Islet of Langerhans (tissue), 1 donor: ENCODE measurements around the gene VAV2.

Source experiments
- FAIRE-seq: peaks from one replicate; lab custom pipeline; 2011; peaks lifted over from hg19 to GRCh38; lab: Jason Lieb, UNC

VAV2 gene

GRCh38 chr9:133833388-133834025 lies 158.6 kb downstream of the VAV2 start:
- FAIRE-seq, result no peak

GRCh38 chr9:133832877-133833276 lies 159.2 kb downstream of the VAV2 start:
- no peak for FAIRE-seq

DNA sequence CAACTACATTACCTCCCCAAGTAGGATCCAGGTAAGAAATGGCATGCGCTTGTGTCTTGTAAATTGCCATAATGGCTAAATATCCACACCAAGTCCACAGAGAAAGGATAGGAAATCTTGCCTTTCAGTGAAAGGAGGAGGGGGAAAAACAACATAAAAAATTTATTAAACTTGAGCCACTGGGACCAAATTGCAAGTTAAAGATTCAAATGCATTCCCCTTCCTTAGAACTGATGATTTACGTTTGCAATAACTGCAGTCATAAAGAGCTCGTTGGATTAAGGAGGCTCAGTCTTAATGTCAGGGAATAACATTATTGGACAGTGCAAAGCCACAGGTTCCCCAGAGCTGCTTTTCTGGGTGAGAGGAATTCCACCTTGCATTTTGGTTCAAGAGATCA lies 161.4 kb downstream of the VAV2 start:
- no peak for FAIRE-seq

DNA sequence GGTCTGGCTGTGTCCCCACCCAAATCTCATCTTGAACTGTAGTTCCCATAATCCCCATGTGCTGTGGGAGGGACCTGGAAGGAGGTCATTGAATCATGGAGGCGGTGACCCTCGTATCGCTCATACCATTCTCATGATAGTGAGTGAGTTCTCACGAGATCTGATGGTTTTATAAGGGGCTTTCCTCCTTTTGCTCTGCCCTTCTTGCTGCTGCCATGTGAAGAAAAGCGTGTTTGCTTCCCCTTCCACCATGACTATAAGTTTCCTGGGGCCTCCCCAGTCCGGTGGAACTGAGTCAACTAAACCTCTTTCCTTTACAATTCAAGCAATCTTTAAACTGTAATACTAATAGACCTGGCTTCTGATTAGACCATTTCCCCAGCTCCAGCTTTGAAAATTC lies 161.8 kb downstream of the VAV2 start:
- no peak for FAIRE-seq

- FAIRE-seq, result no peak
Measured at GRCh38 chr9:133828338-133828997, 163.7 kb downstream of the VAV2 start.

- FAIRE-seq, result no peak
Measured at GRCh38 chr9:133826289-133827085, 165.6 kb downstream of the VAV2 start.

GRCh38 chr9:133825555-133826218 lies 166.4 kb downstream of the VAV2 start:
- no peak for FAIRE-seq

DNA sequence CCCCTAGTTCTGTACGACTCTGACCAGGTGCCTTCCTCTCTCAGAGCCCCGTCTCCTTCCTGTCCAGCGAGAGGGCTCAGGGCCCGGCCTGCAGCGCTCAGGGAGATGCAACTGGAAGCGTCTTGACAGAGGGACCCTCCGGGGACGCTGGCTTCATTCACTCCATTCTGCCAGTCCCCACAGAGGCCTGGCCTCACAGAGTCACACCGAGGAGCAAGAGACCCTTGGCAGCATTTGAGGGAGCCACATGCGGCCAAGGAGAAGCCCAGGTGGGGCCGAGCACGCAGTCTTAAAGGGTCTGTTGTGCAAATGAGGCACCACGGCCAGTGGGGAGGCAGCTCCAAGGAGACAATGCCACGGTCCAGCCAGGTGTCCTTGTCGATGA lies 167.3 kb downstream of the VAV2 start:
- FAIRE-seq, result no peak

DNA sequence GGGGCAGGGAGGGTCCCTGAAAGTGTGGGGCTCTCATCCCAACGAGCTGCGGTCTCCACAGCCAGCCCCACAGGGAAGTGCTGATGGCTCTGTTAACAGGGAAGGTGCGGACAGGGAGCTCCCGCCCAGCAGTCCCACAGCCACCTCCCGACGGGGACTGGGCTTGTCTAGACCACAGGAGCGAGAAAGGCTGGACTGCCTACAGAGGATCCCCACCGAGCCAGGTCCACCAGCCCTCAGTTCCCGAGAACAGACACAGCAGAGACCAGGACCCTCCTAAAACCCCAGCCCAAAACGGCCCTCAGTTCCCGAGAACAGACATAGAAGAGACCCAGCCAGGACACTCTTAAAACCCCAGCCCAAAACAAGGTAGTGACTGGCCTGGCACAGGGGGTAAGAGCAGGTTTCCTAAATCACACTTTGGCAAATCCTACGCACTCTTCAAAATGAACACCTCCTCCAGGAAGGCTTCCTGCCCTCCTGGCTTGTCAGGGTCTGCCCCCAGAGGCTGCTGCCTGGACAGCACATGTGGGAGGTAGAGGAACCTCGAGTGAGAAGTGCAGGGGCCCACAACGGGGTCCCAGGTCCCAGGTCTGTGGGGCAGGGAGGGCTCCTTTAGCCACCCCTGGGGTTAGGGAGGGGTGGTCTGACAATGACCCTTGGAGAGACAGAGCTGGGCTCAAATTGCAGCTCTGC lies 167.9 kb downstream of the VAV2 start:
- no peak for FAIRE-seq

DNA sequence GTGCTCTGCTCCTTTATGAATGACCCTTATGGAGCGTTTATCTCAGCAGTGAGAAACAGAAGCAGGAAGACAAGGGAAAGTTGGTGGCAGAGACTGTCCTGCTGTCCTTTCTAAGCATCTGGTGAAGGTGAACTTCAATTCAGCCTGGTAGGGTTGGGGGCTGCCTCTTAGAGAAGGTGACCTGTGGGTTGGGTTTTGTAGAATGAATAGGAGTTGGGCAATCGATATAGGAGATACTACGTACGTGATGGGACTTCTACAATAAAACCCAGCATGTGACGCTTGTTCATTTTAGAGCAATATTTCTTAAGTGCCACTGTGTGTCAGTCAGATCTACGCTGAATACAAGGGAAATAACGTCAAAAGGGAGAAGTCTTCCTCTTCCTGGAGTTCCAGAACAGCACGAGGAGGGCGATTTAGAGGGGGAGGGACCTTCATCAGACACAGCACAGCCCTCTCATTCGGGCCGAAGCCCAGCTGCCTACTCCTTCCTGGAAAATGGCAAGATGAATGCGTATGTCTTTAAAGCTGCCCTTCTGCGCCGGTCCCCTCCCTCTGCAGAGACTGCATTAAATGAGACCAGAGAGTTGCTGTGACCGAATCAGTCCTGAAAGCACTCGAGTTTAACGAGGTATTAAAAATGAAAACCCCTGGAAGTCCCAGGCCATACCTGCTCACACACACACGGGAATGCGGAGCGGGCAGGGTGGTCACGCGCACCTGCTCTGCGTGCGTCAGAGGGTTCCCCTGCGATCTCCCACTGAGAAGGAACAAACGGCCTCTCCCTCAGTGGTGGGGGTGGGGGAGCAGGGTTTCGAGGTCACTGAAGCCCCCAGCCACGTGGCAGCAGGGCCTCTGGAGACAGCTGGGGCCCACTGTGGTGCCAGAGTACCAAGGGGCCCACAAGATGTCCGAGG lies 168.7 kb downstream of the VAV2 start:
- FAIRE-seq, result no peak

- no peak for FAIRE-seq
Measured at GRCh38 chr9:133822430-133823065, 169.6 kb downstream of the VAV2 start.

GRCh38 chr9:133821601-133822429 lies 170.3 kb downstream of the VAV2 start:
- no peak for FAIRE-seq

DNA sequence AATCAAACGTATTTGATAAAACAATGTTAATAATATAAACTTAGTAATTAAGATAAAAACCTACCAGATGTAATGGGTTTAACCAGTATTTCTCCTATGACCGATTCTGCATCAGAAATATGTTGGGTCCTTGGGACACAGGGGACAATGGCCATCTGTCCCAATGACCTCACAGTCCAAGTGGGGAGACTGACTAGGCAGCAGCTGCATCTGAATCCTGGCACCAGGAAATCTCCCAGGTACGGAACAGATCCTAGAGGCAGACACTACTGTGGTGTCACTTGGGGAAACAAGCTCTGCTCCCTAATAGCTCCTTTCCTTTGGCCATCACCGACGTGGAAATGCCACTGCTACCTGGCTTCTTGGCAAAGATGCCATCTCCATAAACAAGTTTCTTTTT lies 172.2 kb downstream of the VAV2 start:
- no peak for FAIRE-seq

- FAIRE-seq, result no peak
Measured at GRCh38 chr9:133818444-133818843, 173.7 kb downstream of the VAV2 start.

- FAIRE-seq, result no peak
Measured at GRCh38 chr9:133815781-133816180, 176.3 kb downstream of the VAV2 start.

DNA sequence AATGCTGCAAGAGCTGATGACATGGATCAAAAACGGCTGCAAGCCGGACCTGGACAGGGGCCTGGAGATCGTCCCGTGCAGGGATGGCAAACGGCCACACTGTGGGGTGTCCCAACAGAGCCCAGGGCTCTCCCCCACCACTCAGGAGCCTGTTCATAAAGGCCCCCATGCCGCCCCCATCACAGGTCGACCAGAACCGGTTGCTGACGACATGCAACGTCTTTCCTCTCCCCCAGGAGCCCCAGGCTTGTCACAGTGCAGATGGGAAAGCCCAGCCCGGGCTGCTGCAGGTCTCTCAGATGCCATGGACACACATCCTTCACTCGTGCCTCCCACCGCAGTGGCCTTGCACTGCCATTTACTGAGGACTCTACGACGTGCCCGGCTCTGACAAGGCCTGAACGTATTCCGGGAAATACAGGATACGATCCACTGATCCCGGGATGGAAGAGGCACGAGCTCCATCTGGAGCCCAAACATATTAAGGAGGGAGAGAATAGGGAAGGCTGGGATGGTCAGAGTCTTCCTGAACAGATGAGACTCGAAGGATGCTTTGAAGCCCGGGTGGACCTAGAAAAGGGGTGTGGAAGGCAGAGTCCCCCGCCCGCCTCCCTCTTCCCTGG lies 177.4 kb downstream of the VAV2 start:
- no peak for FAIRE-seq

- FAIRE-seq, result peak; percentile 94
Measured at GRCh38 chr9:133813749-133814585, 178.2 kb downstream of the VAV2 start.
